IMR-90 (cell line): ENCODE data around the gene UBA1. TPM values are rescaled to one million over a fixed set of nuclear protein-coding genes. Genes with fewer than 3 reads are reported as not detected.

Experiments
- ATAC-seq: fragments of 200-7000 bp; cut with Tn5 transposase; 2 replicates; pipeline ENCODE4 v1.9.1; 2020; ENCODE audit warnings: low read depth, mild to moderate bottlenecking, moderate library complexity
- BruUV-seq: library from RNA; stranded (reverse); fragments of 400-500 nt; replicated peaks from 2 replicates; lab custom pipeline; 2021; lab: Mats Ljungman, UMichigan
- CTCF ChIA-PET: fragments of 300-600 bp; formaldehyde crosslinking; extraction: SDS; loops from one replicate; lab custom pipeline; 2021; ENCODE audit warnings: antibody characterized with exemption; lab: Yijun Ruan, JAX
- POLR2A ChIA-PET: fragments of 300-600 bp; sonication (Branson Sonifier 250); formaldehyde crosslinking; loops from one replicate; lab custom pipeline; 2022; ENCODE audit warnings: antibody characterized with exemption; ENCODE audit not compliant: unreplicated experiment; lab: Charles Lee
- DNase-seq: peaks from one replicate; pipeline ENCODE4 v3.0.0; 2013
- H2AFZ ChIP-seq: replicated peaks from 2 replicates; pipeline ENCODE3; 2013; ENCODE audit warnings: low read length, mild to moderate bottlenecking; ENCODE audit not compliant: poor library complexity
- H2AK5ac ChIP-seq: 2 replicates; pipeline ENCODE4 v1.6.1; 2013; ENCODE audit warnings: low read depth, low read length, inconsistent platforms
- H2AK9ac ChIP-seq: replicated peaks from 2 replicates; pipeline ENCODE3; 2013; ENCODE audit warnings: mild to moderate bottlenecking, low read depth, low read length, moderate library complexity; ENCODE audit not compliant: poor library complexity
- H2BK120ac ChIP-seq: 2 replicates; pipeline ENCODE4 v1.6.1; 2013; ENCODE audit warnings: low read depth, low read length, inconsistent platforms
- H2BK15ac ChIP-seq: 3 replicates; pipeline ENCODE4 v1.6.1; 2013; ENCODE audit warnings: low read depth, low read length, inconsistent platforms
- H2BK20ac ChIP-seq: 2 replicates; pipeline ENCODE4 v1.6.1; 2013; ENCODE audit warnings: low read depth, mild to moderate bottlenecking, inconsistent platforms, low read length, moderate library complexity
- H2BK5ac ChIP-seq: 2 replicates; pipeline ENCODE4 v1.6.1; 2013; ENCODE audit warnings: mild to moderate bottlenecking, low read depth, low read length, inconsistent platforms; ENCODE audit not compliant: poor library complexity, severe bottlenecking
- H3K14ac ChIP-seq: replicated peaks from 2 replicates; pipeline ENCODE4 v1.6.1; 2013; ENCODE audit warnings: low read depth, low read length, inconsistent platforms
- H3K18ac ChIP-seq: 2 replicates; pipeline ENCODE4 v1.6.1; 2013; ENCODE audit warnings: low read depth, low read length, control low read depth
- H3K23ac ChIP-seq: 2 replicates; pipeline ENCODE4 v1.6.1; 2013; ENCODE audit warnings: low read depth, low read length, inconsistent platforms
- H3K27ac ChIP-seq: 2 replicates; pipeline ENCODE4 v1.5.1; 2013; ENCODE audit warnings: mild to moderate bottlenecking, control low read depth, low read length; ENCODE audit not compliant: insufficient read depth
- H3K27me3 ChIP-seq: 2 replicates; pipeline ENCODE4 v1.6.1; 2013; ENCODE audit warnings: low read length; ENCODE audit not compliant: control insufficient read depth, insufficient read depth
- H3K36me3 ChIP-seq: 2 replicates; pipeline ENCODE4 v1.6.1; 2013; ENCODE audit warnings: low read length, mixed read lengths; ENCODE audit not compliant: control insufficient read depth, insufficient read depth
- H3K4ac ChIP-seq: 2 replicates; pipeline ENCODE4 v1.6.1; 2013; ENCODE audit warnings: low read depth, low read length, inconsistent platforms
- H3K4me1 ChIP-seq: 2 replicates; pipeline ENCODE4 v1.6.1; 2013; ENCODE audit warnings: low read length, mixed read lengths; ENCODE audit not compliant: control insufficient read depth, insufficient read depth
- H3K4me2 ChIP-seq: 2 replicates; pipeline ENCODE4 v1.6.1; 2013; ENCODE audit warnings: low read depth, mild to moderate bottlenecking, control low read depth, low read length, moderate library complexity
- H3K4me3 ChIP-seq: 2 replicates; pipeline ENCODE4 v1.5.1; 2013; ENCODE audit warnings: low read depth, mild to moderate bottlenecking, control low read depth, low read length, moderate library complexity; ENCODE audit not compliant: insufficient read depth
- H3K56ac ChIP-seq: 2 replicates; pipeline ENCODE4 v1.6.1; 2013; ENCODE audit warnings: low read length, inconsistent platforms; ENCODE audit not compliant: insufficient read depth; ENCODE audit errors: extremely low read depth
- H3K79me1 ChIP-seq, 2 experiments: 2 replicates each; pipeline ENCODE4 v1.6.1; 2013; ENCODE audit warnings: low read length in 2 of 2, inconsistent platforms in 1 of 2, low read depth in 1 of 2
- H3K9ac ChIP-seq: 2 replicates; pipeline ENCODE4 v1.6.1; 2013; ENCODE audit warnings: low read depth, low read length, control low read depth
- H3K9me1 ChIP-seq: 2 replicates; pipeline ENCODE4 v1.6.1; 2013; ENCODE audit warnings: low read length, inconsistent platforms; ENCODE audit not compliant: insufficient read depth
- H3K9me3 ChIP-seq: 2 replicates; pipeline ENCODE4 v1.6.1; 2013; ENCODE audit warnings: low read length; ENCODE audit not compliant: control insufficient read depth, insufficient read depth
- H4K20me1 ChIP-seq: 2 replicates; pipeline ENCODE4 v1.6.1; 2013; ENCODE audit warnings: low read length, inconsistent platforms; ENCODE audit not compliant: insufficient read depth
- H4K5ac ChIP-seq: 2 replicates; pipeline ENCODE4 v1.6.1; 2013; ENCODE audit warnings: mild to moderate bottlenecking, low read depth, low read length, control low read depth
- H4K8ac ChIP-seq, 2 experiments: 2 replicates each; pipeline ENCODE4 v1.6.1; 2013; ENCODE audit warnings: low read depth in 2 of 2, low read length in 2 of 2, control low read depth in 1 of 2, inconsistent platforms in 1 of 2
- H4K91ac ChIP-seq: 2 replicates; pipeline ENCODE4 v1.6.1; 2013; ENCODE audit warnings: low read depth, low read length, inconsistent platforms; ENCODE audit not compliant: insufficient read depth
- CEBPB ChIP-seq: IDR thresholded peaks from 2 replicates; pipeline ENCODE4 v1.6.1; 2012; ENCODE audit warnings: low read depth, low read length, improper control_type of control experiment
- CHD1 ChIP-seq: IDR thresholded peaks from 2 replicates; pipeline ENCODE4 v1.6.1; 2012; ENCODE audit warnings: low read depth, low read length, improper control_type of control experiment
- CTCF ChIP-seq: conservative IDR thresholded peaks from 2 replicates; pipeline ENCODE4 v1.5.1; 2012; ENCODE audit warnings: mild to moderate bottlenecking, low read depth, low read length, improper control_type of control experiment
- ELK1 ChIP-seq: fragments of 150-350 bp; IDR thresholded peaks from 2 replicates; pipeline ENCODE4 v1.6.1; 2016; ENCODE audit warnings: low read depth, mild to moderate bottlenecking, low read length, moderate library complexity, borderline replicate concordance
- FOS ChIP-seq: fragments of 150-350 bp; IDR thresholded peaks from 2 replicates; pipeline ENCODE4 v1.6.1; 2016; ENCODE audit warnings: low read depth, low read length
- MAFK ChIP-seq: IDR thresholded peaks from 2 replicates; pipeline ENCODE4 v1.6.1; 2012; ENCODE audit warnings: low read depth, low read length, improper control_type of control experiment
- RCOR1 ChIP-seq: IDR thresholded peaks from 2 replicates; pipeline ENCODE4 v1.6.1; 2012; ENCODE audit warnings: mild to moderate bottlenecking, low read length, improper control_type of control experiment; ENCODE audit not compliant: insufficient replicate concordance
- RFX5 ChIP-seq: IDR thresholded peaks from 2 replicates; pipeline ENCODE4 v1.8.0; 2012; ENCODE audit warnings: low read depth, mild to moderate bottlenecking, low read length, moderate library complexity
- SMC3 ChIP-seq: fragments of 150-350 bp; IDR thresholded peaks from 2 replicates; pipeline ENCODE4 v1.6.1; 2016; ENCODE audit warnings: low read depth, mild to moderate bottlenecking, antibody characterized with exemption, low read length, moderate library complexity
- USF2 ChIP-seq: fragments of 150-350 bp; IDR thresholded peaks from 2 replicates; pipeline ENCODE4 v1.6.1; 2017; ENCODE audit warnings: mild to moderate bottlenecking, antibody characterized with exemption, low read length, low read depth
- WGBS, 2 experiments: methylation state at CpG; one replicate each; pipeline versions ENCODE4 v1.1.5 to v1.1.7; 2013; ENCODE audit warnings: missing lambda C conversion rate in 2 of 2; ENCODE audit not compliant: insufficient read length in 1 of 2; ENCODE audit errors: extremely low coverage in 2 of 2; 5-methylcytosine and 5-hydroxymethylcytosine counted together
- dilution Hi-C: fragments of 300-500 bp; cut with HindIII; formaldehyde crosslinking; loops from one replicate; pipeline ENCODE4 v1.14.3; 2018; ENCODE audit warnings: low sequenced_read_pairs; ENCODE audit not compliant: unreplicated experiment
- in situ Hi-C: fragments of 300-500 bp; cut with MboI; formaldehyde crosslinking; loops from 3 replicates; pipeline ENCODE4 v1.14.3; 2019; ENCODE audit warnings: low sequenced_read_pairs, inconsistent platforms, mixed read lengths
- intact Hi-C: fragments of 100-400 bp; cut with micrococcal nuclease; formaldehyde crosslinking; loops from 2 replicates; pipeline ENCODE4 v1.10.0; 2022
- polyA plus RNA-seq, 3 experiments: library from polyadenylated mRNA; depleted of rRNA; stranded (reverse); fragments of >200 nt; gene quantifications; 2 replicates each; pipeline ENCODE4 v1.2.3, GENCODE V29; 2012; ENCODE audit warnings: low replicate concordance in 1 of 3
- total RNA-seq: library from RNA; depleted of rRNA; stranded (reverse); fragments of >200 nt; gene quantifications from 2 replicates; pipeline ENCODE4 v1.2.3, GENCODE V29; 2012

The UBA1 gene
- total and polyA plus RNA-seq, 2 of the 4 experiments (the other 2 are of a cell fraction) = 299 to 343 TPM

- Histone ChIP-seq H3K56ac (no peak overlapping the region), H3K36me3 (peaks cover 52% of the 10 kb centered on the region), H3K4ac (no peak overlapping the region), H2AK9ac (no peak overlapping the region), H3K18ac (no peak overlapping the region), H3K27me3 (no peaks in the 10 kb centered on the region; the same call in 1 of the 2 replicates), H2BK15ac (no peak overlapping the region), H2BK5ac (no peak overlapping the region), H3K9ac (no peak overlapping the region), H3K23ac (no peak overlapping the region), H3K27ac (no peak overlapping the region), H3K79me1 (peaks cover 0 to 32% of the 10 kb centered on the region in 2 experiments; a peak in 2 of 4 replicates), H2AFZ (no peak overlapping the region), H3K4me1 (peaks cover 9% of the 10 kb centered on the region; the same call in 1 of the 2 replicates), H2BK120ac (no peak overlapping the region), H4K8ac (no peak overlapping the region), H4K91ac (no peak overlapping the region), H2BK20ac (no peak overlapping the region), H2AK5ac (no peak overlapping the region), H4K5ac (no peak overlapping the region), H3K4me3 (no peak overlapping the region), H3K9me3 (no peaks in the 10 kb centered on the region), H3K9me1 (peaks cover 19% of the 10 kb centered on the region), H3K14ac (no peak overlapping the region), H3K4me2 (no peak overlapping the region), H4K20me1 (peaks cover 78% of the 10 kb centered on the region)
- TF ChIP-seq MAFK (no peak), FOS (no peak), CHD1 (no peak), USF2 (no peak), CEBPB (no peak), SMC3 (no peak), CTCF (no peak), RFX5 (no peak), ELK1 (no peak), RCOR1 (no peak)
- intact Hi-C loops = no loop called here
- in situ Hi-C loops = loop anchor here (25.0 kb wide), 1 partner anchor 422 kb away; the partner anchor contains the start of gene CFP
- dilution Hi-C loops = no loop called here
- DNase-seq (no peak), ATAC-seq (no peak)
- WGBS, 2 experiments = no CpG with 5 or more reads among the region's 12 CpGs
- no TSS peak for BruUV-seq
- CTCF ChIA-PET = interaction anchor here (0.6 kb wide), 1 partner anchor 170 kb away, joined by 5 read pairs; no protein-coding TSS in a partner anchor
- POLR2A ChIA-PET = no interaction called here
Observed at GRCh38 chrX:47215291-47215900, 21.8 kb downstream of the UBA1 start.
